Activated naive CD8-positive, alpha-beta T cell (primary cell): ENCODE data around the gene BRINP3.

Experiments used
- H3K27ac Mint-ChIP-seq: one replicate; pipeline ENCODE4 v1.8.0; 2021; ENCODE audit warnings: mixed read lengths
- H3K27me3 Mint-ChIP-seq: one replicate; pipeline ENCODE4 v1.8.0; 2021; ENCODE audit warnings: mixed read lengths
- H3K36me3 Mint-ChIP-seq: one replicate; pipeline ENCODE4 v1.8.0; 2021; ENCODE audit warnings: mixed read lengths
- H3K4me1 Mint-ChIP-seq: one replicate; pipeline ENCODE4 v1.8.0; 2021; ENCODE audit warnings: low read depth, mixed read lengths
- H3K4me3 Mint-ChIP-seq: one replicate; pipeline ENCODE4 v1.8.0; 2021; ENCODE audit warnings: mild to moderate bottlenecking, mixed read lengths
- H3K9me3 Mint-ChIP-seq: one replicate; pipeline ENCODE4 v1.8.0; 2021; ENCODE audit warnings: low read depth, mixed read lengths

BRINP3 gene

DNA sequence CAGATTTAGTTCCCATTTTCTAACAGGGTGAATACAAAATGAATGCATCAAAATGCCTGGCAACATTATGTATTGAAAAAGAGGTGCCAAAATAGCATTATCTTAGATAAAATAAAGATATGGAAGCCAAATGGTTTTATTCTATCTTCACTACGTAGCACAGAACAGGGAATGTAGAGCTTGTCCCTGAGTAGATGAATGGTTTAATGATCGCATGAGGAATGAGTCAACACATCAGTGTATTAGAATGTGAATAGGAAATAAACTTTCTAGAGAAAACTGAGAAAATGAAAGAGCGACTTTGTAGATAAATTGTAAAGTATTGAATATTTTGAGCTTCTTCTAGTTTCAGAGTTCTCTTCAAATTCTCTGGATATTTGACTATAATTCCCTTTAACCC, 74.3 kb downstream of the BRINP3 start:
- H3K9me3 Mint-ChIP-seq, result no peaks in the 10 kb centered on the region
- H3K27me3 Mint-ChIP-seq, result no peaks in the 10 kb centered on the region
- H3K4me1 Mint-ChIP-seq, result no peaks in the 10 kb centered on the region
- H3K36me3 Mint-ChIP-seq, result no peaks in the 10 kb centered on the region
- H3K4me3 Mint-ChIP-seq, result no peak overlapping the region
- H3K27ac Mint-ChIP-seq, result no peak overlapping the region

DNA sequence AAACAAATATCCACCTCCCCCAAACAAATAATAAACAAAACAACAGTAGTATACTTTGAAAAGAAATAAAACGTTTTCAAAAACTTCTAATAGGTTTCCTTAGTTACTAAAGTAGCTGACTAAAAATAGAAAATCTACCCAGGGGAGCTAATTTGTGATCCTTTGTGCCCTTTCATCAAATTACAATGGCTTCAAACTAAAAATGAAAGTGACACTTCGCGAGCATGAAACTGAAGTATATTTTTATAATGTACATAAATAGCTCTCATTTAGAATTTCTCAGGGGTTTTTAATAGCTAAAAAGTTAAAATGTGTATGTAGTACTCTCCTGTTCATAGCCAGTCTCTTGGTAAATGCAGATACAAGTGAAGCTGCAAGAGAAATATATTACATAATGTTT, 78.4 kb downstream of the BRINP3 start:
- Mint-ChIP-seq H3K9me3 (peaks cover 5% of the 10 kb centered on the region), H3K27ac (no peak overlapping the region), H3K4me3 (no peak overlapping the region), H3K36me3 (no peaks in the 10 kb centered on the region), H3K4me1 (no peaks in the 10 kb centered on the region), H3K27me3 (no peaks in the 10 kb centered on the region)

GRCh38 chr1:190391582-190391981, 86.1 kb downstream of the BRINP3 start:
- H3K9me3 Mint-ChIP-seq, result peaks cover 9% of the 10 kb centered on the region
- H3K27ac Mint-ChIP-seq, result no peak overlapping the region
- no peaks in the 10 kb centered on the region for H3K4me1 Mint-ChIP-seq
- H3K36me3 Mint-ChIP-seq, result no peaks in the 10 kb centered on the region
- no peaks in the 10 kb centered on the region for H3K27me3 Mint-ChIP-seq
- no peak overlapping the region for H3K4me3 Mint-ChIP-seq

DNA sequence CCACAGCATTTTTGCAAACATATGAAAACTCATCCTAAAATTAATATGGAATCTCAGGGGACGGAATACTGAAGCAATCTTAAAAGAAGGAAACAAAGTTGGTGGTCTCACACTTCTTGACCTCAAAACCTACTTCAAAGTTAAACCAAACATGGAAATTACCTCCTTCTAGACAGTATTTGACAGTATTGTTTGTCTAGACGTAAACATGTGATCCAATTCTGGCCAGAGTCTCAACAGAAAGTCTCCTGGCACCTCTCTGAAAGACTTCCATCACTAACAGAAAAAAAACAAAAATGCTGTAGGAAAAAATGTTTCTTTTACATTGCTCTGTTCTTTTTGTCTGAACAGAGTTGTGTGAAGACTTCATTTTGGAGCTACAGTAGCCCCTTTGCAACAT, 99.7 kb downstream of the BRINP3 start:
- H3K27me3 Mint-ChIP-seq, result no peaks in the 10 kb centered on the region
- H3K9me3 Mint-ChIP-seq, result peaks cover 25% of the 10 kb centered on the region
- no peak overlapping the region for H3K4me3 Mint-ChIP-seq
- no peaks in the 10 kb centered on the region for H3K36me3 Mint-ChIP-seq
- H3K27ac Mint-ChIP-seq, result no peak overlapping the region
- H3K4me1 Mint-ChIP-seq, result no peaks in the 10 kb centered on the region

GRCh38 chr1:190377294-190377693, 100.4 kb downstream of the BRINP3 start:
- Mint-ChIP-seq H3K9me3 (peaks cover 25% of the 10 kb centered on the region), H3K4me1 (no peaks in the 10 kb centered on the region), H3K4me3 (no peak overlapping the region), H3K27me3 (no peaks in the 10 kb centered on the region), H3K36me3 (no peaks in the 10 kb centered on the region), H3K27ac (no peak overlapping the region)

DNA sequence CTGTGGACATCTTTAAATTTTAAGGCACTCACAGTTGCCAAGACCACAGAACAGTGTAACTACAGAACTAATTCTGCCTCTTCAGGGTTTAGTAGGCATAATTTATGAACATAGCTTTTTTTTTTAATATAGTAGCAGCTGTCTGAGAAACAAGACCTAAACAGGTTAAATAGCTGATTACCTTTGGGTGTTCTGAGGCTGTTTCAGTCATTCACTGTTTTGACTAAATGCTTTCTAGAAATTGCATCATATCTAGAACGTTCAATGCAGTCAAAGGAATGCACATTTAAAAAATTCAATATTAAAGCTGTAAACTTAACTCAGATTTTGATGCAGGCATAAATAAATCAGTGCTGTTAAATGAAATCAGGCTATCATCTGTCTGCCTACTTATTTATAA, 101.6 kb downstream of the BRINP3 start:
- no peaks in the 10 kb centered on the region for H3K4me1 Mint-ChIP-seq
- H3K9me3 Mint-ChIP-seq, result peaks cover 18% of the 10 kb centered on the region
- H3K36me3 Mint-ChIP-seq, result no peaks in the 10 kb centered on the region
- no peaks in the 10 kb centered on the region for H3K27me3 Mint-ChIP-seq
- no peak overlapping the region for H3K27ac Mint-ChIP-seq
- no peak overlapping the region for H3K4me3 Mint-ChIP-seq

GRCh38 chr1:190373705-190374336, 103.8 kb downstream of the BRINP3 start:
- H3K9me3 Mint-ChIP-seq, result peaks cover 11% of the 10 kb centered on the region
- no peaks in the 10 kb centered on the region for H3K27me3 Mint-ChIP-seq
- no peak overlapping the region for H3K27ac Mint-ChIP-seq
- H3K4me3 Mint-ChIP-seq, result no peak overlapping the region
- H3K4me1 Mint-ChIP-seq, result no peaks in the 10 kb centered on the region
- no peaks in the 10 kb centered on the region for H3K36me3 Mint-ChIP-seq

- Mint-ChIP-seq H3K4me3 (no peak overlapping the region), H3K27me3 (no peaks in the 10 kb centered on the region), H3K36me3 (peaks cover 4% of the 10 kb centered on the region), H3K27ac (no peak overlapping the region), H3K9me3 (peaks cover 22% of the 10 kb centered on the region), H3K4me1 (no peaks in the 10 kb centered on the region)
Observed at GRCh38 chr1:190367200-190367599, 110.5 kb downstream of the BRINP3 start.

GRCh38 chr1:190365283-190365682, 112.4 kb downstream of the BRINP3 start:
- H3K27ac Mint-ChIP-seq, result no peak overlapping the region
- H3K27me3 Mint-ChIP-seq, result no peaks in the 10 kb centered on the region
- peaks cover 30% of the 10 kb centered on the region for H3K9me3 Mint-ChIP-seq
- H3K36me3 Mint-ChIP-seq, result peaks cover 4% of the 10 kb centered on the region
- H3K4me3 Mint-ChIP-seq, result no peak overlapping the region
- no peaks in the 10 kb centered on the region for H3K4me1 Mint-ChIP-seq

GRCh38 chr1:190353538-190354101, 124.0 kb downstream of the BRINP3 start:
- Mint-ChIP-seq H3K9me3 (peaks cover 19% of the 10 kb centered on the region), H3K27ac (no peak overlapping the region), H3K27me3 (no peaks in the 10 kb centered on the region), H3K4me3 (no peak overlapping the region), H3K4me1 (no peaks in the 10 kb centered on the region), H3K36me3 (no peaks in the 10 kb centered on the region)

GRCh38 chr1:190344454-190344853, 133.2 kb downstream of the BRINP3 start:
- H3K36me3 Mint-ChIP-seq, result no peaks in the 10 kb centered on the region
- H3K9me3 Mint-ChIP-seq, result peaks cover 10% of the 10 kb centered on the region

GRCh38 chr1:190338829-190339228, 138.8 kb downstream of the BRINP3 start:
- no peak overlapping the region for H3K4me3 Mint-ChIP-seq
- H3K4me1 Mint-ChIP-seq, result no peaks in the 10 kb centered on the region
- H3K27ac Mint-ChIP-seq, result no peak overlapping the region
- H3K9me3 Mint-ChIP-seq, result peaks cover 28% of the 10 kb centered on the region
- no peaks in the 10 kb centered on the region for H3K36me3 Mint-ChIP-seq
- H3K27me3 Mint-ChIP-seq, result no peaks in the 10 kb centered on the region

More at GRCh38 chr1:190344454-190344853, 133.2 kb downstream of the BRINP3 start:
- no peaks in the 10 kb centered on the region for H3K4me1 Mint-ChIP-seq
- no peak overlapping the region for H3K4me3 Mint-ChIP-seq
- H3K27ac Mint-ChIP-seq, result no peak overlapping the region
- H3K27me3 Mint-ChIP-seq, result no peaks in the 10 kb centered on the region

GRCh38 chr1:190328871-190329270, 148.8 kb downstream of the BRINP3 start:
- Mint-ChIP-seq H3K4me1 (no peaks in the 10 kb centered on the region), H3K27ac (no peak overlapping the region), H3K36me3 (no peaks in the 10 kb centered on the region), H3K9me3 (peaks cover 13% of the 10 kb centered on the region), H3K4me3 (no peak overlapping the region), H3K27me3 (no peaks in the 10 kb centered on the region)

DNA sequence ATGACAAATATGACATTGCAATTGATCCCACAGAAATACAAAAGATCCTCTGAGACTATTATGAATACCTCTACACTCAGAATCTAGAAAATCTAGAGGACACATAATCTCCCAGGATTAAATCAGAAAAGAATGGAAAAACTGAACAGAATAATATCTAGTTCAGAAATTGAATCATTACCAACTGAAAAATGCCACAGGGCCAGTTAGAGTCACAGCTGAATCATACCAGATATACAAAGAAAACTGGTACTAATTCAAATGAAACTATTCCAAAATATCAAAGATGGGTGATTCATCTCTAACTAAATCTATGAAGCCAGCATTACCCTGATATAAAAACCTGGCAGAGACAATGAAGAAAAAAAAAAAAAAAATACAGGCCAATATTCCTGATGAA, 149.3 kb downstream of the BRINP3 start:
- Mint-ChIP-seq H3K9me3 (peaks cover 13% of the 10 kb centered on the region), H3K36me3 (no peaks in the 10 kb centered on the region), H3K4me1 (no peaks in the 10 kb centered on the region), H3K4me3 (no peak overlapping the region), H3K27me3 (no peaks in the 10 kb centered on the region), H3K27ac (no peak overlapping the region)

- peaks cover 9% of the 10 kb centered on the region for H3K9me3 Mint-ChIP-seq
- H3K36me3 Mint-ChIP-seq, result no peaks in the 10 kb centered on the region
- H3K27me3 Mint-ChIP-seq, result no peaks in the 10 kb centered on the region
Observed at GRCh38 chr1:190327271-190327670, 150.4 kb downstream of the BRINP3 start.

GRCh38 chr1:190323530-190323929, 154.1 kb downstream of the BRINP3 start:
- peaks cover 8% of the 10 kb centered on the region for H3K9me3 Mint-ChIP-seq
- H3K4me3 Mint-ChIP-seq, result no peak overlapping the region
- no peaks in the 10 kb centered on the region for H3K36me3 Mint-ChIP-seq
- H3K4me1 Mint-ChIP-seq, result no peaks in the 10 kb centered on the region
- no peaks in the 10 kb centered on the region for H3K27me3 Mint-ChIP-seq
- H3K27ac Mint-ChIP-seq, result no peak overlapping the region

More at GRCh38 chr1:190327271-190327670, 150.4 kb downstream of the BRINP3 start:
- Mint-ChIP-seq H3K4me1 (no peaks in the 10 kb centered on the region), H3K27ac (no peak overlapping the region), H3K4me3 (no peak overlapping the region)
